Measurements from ENCODE around the gene TPRX2. TPM values are rescaled to one million over a fixed set of nuclear protein-coding genes. Genes with fewer than 3 reads are reported as not detected.
"Not testable (repeated sequence)": the region's sequence is repeated elsewhere in the genome, so short reads cannot be mapped to it uniquely, and the experiment has no call there.

Gene TPRX2
- total and polyA plus RNA-seq, 12 donors, result not detected

DNA sequence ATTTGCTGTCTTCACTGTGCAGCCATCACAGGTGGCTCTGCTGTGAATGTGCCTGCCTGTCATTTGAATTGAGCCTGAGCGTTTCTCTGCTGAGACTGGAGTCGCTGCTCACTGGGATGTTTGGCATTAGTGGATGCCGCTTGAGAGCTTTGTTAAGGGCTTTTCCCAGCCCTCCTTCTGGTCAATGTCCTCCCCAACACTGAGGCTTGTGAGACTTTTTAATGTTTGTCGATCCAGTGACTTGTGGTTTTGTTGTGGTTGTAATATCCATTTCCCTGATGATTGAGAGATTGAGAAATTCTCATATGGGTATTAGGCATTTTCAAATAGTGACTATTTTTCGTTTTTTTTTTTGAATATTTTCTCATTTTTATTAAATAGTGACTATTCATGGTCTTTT is 2.6 kb downstream of the TPRX2 start:
- 89 to 92% methylated on average over 5 of the region's 5 CpGs for WGBS, 2 donors
- TF ChIP-seq, protein P1, sequence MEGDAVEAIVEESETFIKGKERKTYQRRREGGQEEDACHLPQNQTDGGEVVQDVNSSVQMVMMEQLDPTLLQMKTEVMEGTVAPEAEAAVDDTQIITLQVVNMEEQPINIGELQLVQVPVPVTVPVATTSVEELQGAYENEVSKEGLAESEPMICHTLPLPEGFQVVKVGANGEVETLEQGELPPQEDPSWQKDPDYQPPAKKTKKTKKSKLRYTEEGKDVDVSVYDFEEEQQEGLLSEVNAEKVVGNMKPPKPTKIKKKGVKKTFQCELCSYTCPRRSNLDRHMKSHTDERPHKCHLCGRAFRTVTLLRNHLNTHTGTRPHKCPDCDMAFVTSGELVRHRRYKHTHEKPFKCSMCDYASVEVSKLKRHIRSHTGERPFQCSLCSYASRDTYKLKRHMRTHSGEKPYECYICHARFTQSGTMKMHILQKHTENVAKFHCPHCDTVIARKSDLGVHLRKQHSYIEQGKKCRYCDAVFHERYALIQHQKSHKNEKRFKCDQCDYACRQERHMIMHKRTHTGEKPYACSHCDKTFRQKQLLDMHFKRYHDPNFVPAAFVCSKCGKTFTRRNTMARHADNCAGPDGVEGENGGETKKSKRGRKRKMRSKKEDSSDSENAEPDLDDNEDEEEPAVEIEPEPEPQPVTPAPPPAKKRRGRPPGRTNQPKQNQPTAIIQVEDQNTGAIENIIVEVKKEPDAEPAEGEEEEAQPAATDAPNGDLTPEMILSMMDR (IDR thresholded peaks at IDR 0.05), result no peak
- H3K27me3 ChIP-seq, result peaks cover 0 to 33% (median 7%) of the 10 kb centered on the region in 7 donors
- no peaks in the 10 kb centered on the region for H3K36me3 ChIP-seq
- intact Hi-C loops (cut with DNase I), result loop anchor here in 6 of 10 donors (2.0 to 10.0 kb wide), 5 partner anchors 47 to 97 kb away; no protein-coding TSS in a partner anchor
- peaks cover 0 to 4% (median 0%) of the 10 kb centered on the region in 11 donors for H3K9me3 ChIP-seq
- DNase-seq (no peak), ATAC-seq (no peak)
- H3K27ac ChIP-seq, result no peak overlapping the region
- no peak overlapping the region for H3K4me3 ChIP-seq
- no peaks in the 10 kb centered on the region for H3K4me1 ChIP-seq

DNA sequence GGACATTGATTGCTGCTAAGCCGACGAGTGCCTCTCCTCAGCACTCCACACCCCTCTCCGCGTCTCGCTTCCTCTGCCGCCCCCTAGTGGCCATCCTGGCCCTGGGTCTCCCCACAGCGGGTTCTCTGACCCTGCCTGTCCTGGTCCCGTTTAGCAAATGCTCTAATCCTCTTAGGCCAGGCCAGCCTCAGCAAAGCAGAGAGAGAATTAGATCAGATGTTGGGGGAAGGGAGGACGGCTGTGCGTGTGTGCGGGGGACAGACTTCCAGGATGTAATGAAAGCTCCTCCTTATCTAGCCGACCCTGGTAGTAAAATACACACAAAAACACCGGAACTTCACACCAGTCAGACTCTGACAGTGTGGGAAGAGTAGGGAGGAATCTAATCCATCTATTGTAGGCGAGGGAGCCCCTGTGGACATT is 4.5 kb downstream of the TPRX2 start:
- no peak overlapping the region for H3K4me3 ChIP-seq
- peaks cover 0 to 4% (median 0%) of the 10 kb centered on the region in 11 donors for H3K9me3 ChIP-seq
- no peak overlapping the region for H3K27ac ChIP-seq
- WGBS, 2 donors, result 16 to 17% methylated on average over 14 of the region's 14 CpGs
- H3K27me3 ChIP-seq, result peaks cover 0 to 25% (median 4%) of the 10 kb centered on the region in 7 donors
- ATAC-seq (peak; percentile 87 to 95 (median 92)), DNase-seq (peak; percentile 84 to 89)
- no peaks in the 10 kb centered on the region for H3K4me1 ChIP-seq
- TF ChIP-seq, protein P1 (IDR thresholded peaks at IDR 0.05), result peak; percentile 80 to 98 (median 95)
- no peaks in the 10 kb centered on the region for H3K36me3 ChIP-seq
- intact Hi-C loops (cut with DNase I), result loop anchor here in 6 of 10 donors (2.0 to 10.0 kb wide), 5 partner anchors 49 to 99 kb away; no protein-coding TSS in a partner anchor

DNA sequence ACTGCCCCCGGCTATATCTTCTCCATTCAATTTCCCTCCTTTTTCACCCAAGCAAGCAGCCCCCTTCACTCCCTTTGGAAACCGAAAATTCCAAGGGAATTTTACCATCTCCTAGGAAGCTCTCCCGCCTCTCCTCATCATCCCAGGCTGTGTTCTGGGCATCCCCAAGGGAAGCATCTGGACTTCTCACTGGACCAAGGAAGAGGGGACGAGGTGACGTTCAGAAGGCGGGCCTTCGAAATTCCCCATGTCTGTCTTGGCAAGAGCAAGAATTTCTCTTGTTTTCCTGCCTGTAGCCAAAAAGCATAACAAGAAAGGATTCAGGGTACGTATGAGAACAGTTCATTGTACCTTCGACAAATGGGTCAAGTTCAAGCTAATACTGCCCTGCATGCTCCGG is 6.1 kb downstream of the TPRX2 start:
- Histone ChIP-seq H3K27ac (no peak overlapping the region), H3K4me3 (no peak overlapping the region), H3K36me3 (no peaks in the 10 kb centered on the region), H3K9me3 (peaks cover 0 to 4% (median 0%) of the 10 kb centered on the region in 11 donors), H3K27me3 (peaks cover 0 to 19% (median 0%) of the 10 kb centered on the region in 7 donors), H3K4me1 (no peaks in the 10 kb centered on the region)
- DNase-seq, result peak in 1 of 2 donors; percentile 18
- intact Hi-C loops (cut with DNase I), result loop anchor here in 5 of 10 donors (10.0 kb wide), 3 partner anchors 50 to 100 kb away; no protein-coding TSS in a partner anchor
- 50 to 62% methylated on average over 10 of the region's 10 CpGs for WGBS, 2 donors
- peak in 2 of 8 donors; percentile 41 to 42 for ATAC-seq
- TF ChIP-seq, protein P1 (IDR thresholded peaks at IDR 0.05), result no peak

DNA sequence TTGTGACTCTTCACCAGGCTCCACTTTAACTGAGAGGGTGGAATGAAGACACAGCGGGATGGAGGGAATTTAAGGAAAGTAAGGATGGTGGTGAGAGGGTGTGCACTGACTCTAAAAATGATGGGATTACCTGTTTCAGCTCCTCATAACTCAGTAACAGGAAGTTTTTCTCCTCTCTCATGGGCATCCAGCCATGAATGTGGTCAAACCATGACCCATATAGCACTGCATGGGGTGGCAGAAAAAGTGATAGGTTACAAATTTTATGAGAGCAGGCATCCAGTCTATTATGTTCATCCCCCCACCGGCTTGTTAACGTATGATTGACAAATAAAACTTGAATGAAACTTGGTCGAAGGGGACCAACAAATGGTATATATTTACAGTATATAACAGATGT is 19.9 kb downstream of the TPRX2 start:
- no peaks in the 10 kb centered on the region for H3K36me3 ChIP-seq
- H3K4me3 ChIP-seq, result no peak overlapping the region
- no peak overlapping the region for H3K27ac ChIP-seq
- no peaks in the 10 kb centered on the region for H3K4me1 ChIP-seq
- TF ChIP-seq, protein P1 (IDR thresholded peaks at IDR 0.05), result no peak
- no peaks in the 10 kb centered on the region for H3K9me3 ChIP-seq
- no peak for DNase-seq
- peaks cover 0 to 27% (median 13%) of the 10 kb centered on the region in 7 donors for H3K27me3 ChIP-seq
- 72 to 95% methylated on average over 4 of the region's 4 CpGs for WGBS, 2 donors
- no peak for ATAC-seq
- intact Hi-C loops (cut with DNase I), result no loop called here

DNA sequence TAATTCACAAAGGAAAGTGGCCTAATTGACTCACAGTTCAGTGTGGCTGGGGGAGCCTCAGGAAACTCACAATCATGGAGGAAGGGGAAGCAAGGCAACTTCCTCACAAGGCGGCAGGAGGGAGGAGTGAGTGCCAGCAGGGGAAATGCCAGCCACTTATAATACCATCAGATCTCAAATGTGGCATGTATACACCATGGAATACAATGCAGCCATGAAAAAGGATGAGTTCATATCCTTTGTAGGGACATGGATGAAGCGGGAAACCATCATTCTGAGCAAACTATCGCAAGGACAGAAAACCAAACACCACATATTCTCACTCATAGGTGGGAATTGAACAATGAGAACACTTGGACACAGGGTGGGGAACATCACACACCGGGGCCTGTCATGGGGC is 20.4 kb downstream of the TPRX2 start:
- H3K4me1 ChIP-seq; ATAC-seq; H3K4me3 ChIP-seq; intact Hi-C loops (cut with DNase I); H3K36me3 ChIP-seq; DNase-seq; H3K27ac ChIP-seq; H3K9me3 ChIP-seq: not testable (repeated sequence)
- 61 to 72% methylated on average over 3 to 4 of the region's 4 CpGs for WGBS, 2 donors
- H3K27me3 ChIP-seq, result peaks cover 0 to 22% (median 10%) of the 10 kb centered on the region in 7 donors
